Esophagus muscularis mucosa (tissue), 4 donors: Measurements from ENCODE around the gene CCSAP.

ENCODE experiments used
- CTCF ChIP-seq, 3 experiments: fragments of 200-600 bp in 2 of 3; fragments of 450-650 bp in 1 of 3; sonication (generic) in 2 of 3; IDR thresholded peaks; one replicate each; pipeline ENCODE4 v1.5.1; 2017 to 2019; ENCODE audit warnings: antibody characterized with exemption in 3 of 3, mild to moderate bottlenecking in 2 of 3, moderate library complexity in 1 of 3
- EP300 ChIP-seq: sonication (generic); formaldehyde crosslinking; IDR thresholded peaks from one replicate; pipeline ENCODE4 v1.6.1; 2017; ENCODE audit warnings: antibody characterized with exemption
- POLR2A ChIP-seq: fragments of 450-650 bp; IDR thresholded peaks from one replicate; pipeline ENCODE4 v1.6.1; 2017; ENCODE audit warnings: antibody characterized with exemption, moderate library complexity, mild to moderate bottlenecking, low read depth
- POLR2AphosphoS5 ChIP-seq, 2 donors: sonication (generic); formaldehyde crosslinking; IDR thresholded peaks; one replicate each; pipeline ENCODE4 v1.6.1; 2017; ENCODE audit warnings: antibody characterized with exemption in 2 of 2

- TF ChIP-seq EP300, result no peak
- TF ChIP-seq POLR2AphosphoS5 (IDR thresholded peaks at IDR 0.05), result no peak
- no peak for TF ChIP-seq CTCF (IDR thresholded peaks at IDR 0.05)
- no peak for TF ChIP-seq POLR2A
Observed at GRCh38 chr1:229271448-229272159, 71.2 kb downstream of the CCSAP start.
